ENCODE data around the gene NEDD4L.

NEDD4L gene

DNA sequence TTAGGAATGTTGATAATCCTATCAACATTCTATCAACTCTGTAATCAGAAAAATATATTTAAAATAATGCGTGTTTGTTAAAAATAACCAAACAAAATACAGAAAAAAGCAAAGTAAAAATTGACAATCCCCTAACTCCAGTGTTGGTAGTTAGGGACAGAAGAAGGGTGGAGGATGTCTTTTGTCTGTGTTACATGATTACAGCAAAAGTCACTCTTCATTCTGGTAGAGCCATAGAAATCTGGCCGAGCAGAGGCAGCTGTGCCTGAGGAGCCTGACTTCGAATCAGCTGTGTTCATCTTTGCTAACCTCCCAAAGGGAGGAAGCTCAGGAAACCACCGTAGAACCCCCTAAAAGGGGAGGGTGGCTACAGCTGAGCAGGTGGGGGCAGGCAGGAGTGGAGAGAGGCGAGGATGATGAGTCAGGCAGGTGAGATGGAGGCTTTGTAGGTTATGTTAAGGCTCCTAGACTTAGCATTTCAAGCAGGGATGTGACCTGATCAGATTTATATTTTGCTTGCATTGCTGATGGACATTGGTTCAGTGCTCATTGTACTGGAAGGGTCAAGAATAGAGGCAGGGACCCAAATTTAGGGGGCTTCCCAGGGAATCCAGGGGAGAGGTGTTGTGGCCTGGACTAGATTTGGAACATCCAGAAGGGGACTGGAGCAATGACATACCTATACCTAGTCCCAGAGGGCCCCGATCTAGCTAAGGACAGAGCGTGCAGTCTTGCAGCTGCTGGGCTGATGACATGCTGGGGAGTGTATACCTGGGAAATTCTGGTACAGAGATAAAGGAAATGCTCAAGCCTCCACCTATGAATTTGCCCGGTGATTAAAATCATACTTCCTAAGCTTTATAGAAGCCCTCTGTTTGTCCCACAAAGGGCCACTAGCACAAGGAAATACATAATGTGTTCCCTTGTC is 95.7 kb downstream of the NEDD4L start:
- TF ChIP-seq, protein P1, sequence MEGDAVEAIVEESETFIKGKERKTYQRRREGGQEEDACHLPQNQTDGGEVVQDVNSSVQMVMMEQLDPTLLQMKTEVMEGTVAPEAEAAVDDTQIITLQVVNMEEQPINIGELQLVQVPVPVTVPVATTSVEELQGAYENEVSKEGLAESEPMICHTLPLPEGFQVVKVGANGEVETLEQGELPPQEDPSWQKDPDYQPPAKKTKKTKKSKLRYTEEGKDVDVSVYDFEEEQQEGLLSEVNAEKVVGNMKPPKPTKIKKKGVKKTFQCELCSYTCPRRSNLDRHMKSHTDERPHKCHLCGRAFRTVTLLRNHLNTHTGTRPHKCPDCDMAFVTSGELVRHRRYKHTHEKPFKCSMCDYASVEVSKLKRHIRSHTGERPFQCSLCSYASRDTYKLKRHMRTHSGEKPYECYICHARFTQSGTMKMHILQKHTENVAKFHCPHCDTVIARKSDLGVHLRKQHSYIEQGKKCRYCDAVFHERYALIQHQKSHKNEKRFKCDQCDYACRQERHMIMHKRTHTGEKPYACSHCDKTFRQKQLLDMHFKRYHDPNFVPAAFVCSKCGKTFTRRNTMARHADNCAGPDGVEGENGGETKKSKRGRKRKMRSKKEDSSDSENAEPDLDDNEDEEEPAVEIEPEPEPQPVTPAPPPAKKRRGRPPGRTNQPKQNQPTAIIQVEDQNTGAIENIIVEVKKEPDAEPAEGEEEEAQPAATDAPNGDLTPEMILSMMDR (IDR thresholded peaks at IDR 0.05; ENCODE audit: extremely low read depth, insufficient read depth, missing control alignments): no peak
- in situ Hi-C loops (cut with MboI; ENCODE audit: low pct_unique_long_range_greater_than_20kb, low sequenced_read_pairs, unreplicated experiment): no loop called here
- DNase-seq (ENCODE audit: low spot score): no peak

DNA sequence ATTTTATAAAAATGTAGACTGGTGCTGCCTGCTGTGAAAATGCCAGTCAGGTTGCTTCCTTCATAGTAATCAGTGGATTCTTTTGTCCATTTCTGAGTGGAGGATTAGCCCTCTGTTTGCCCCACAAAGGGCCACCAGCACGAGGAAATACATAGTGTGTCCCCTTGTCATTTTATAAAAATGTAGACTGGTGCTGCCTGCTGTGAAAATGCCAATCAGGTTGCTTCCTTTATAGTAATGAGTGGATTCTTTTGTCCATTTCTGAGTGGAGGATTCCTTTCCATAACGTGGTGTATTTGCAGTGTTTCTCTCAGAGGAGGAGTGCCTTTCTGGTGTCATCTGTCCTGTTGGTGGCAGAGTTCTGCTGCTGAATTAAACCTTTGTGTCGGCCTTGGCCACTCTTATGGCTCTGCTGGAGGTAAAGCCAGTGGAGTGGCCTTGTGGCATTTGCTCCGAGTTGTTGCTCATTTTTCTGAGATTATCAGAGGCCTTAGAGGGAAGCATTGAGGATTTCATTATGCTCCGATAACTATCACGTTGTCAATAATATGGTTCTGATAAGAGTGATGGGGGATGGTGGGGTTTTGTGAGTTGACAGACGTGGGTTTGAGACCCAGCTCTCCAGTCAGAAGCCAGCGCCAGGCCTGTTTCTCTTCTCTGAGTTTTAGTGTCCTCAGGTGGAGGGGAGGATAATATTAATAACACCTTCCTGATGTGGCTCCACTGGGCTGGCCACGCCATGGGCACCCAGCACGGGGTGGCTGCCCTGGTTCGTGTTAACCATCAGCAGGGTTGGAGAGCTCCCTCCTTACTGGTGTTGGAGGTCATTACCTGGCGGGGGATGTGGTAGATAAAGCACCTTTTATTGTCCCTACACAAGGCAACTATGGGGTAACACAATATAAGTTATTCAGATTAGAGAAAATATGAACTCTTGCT is 96.6 kb downstream of the NEDD4L start:
- in situ Hi-C loops (cut with MboI; ENCODE audit: low pct_unique_long_range_greater_than_20kb, low sequenced_read_pairs, unreplicated experiment): no loop called here
- DNase-seq (ENCODE audit: low spot score): no peak
- TF ChIP-seq, protein P1 (IDR thresholded peaks at IDR 0.05; ENCODE audit: extremely low read depth, insufficient read depth, missing control alignments): no peak

DNA sequence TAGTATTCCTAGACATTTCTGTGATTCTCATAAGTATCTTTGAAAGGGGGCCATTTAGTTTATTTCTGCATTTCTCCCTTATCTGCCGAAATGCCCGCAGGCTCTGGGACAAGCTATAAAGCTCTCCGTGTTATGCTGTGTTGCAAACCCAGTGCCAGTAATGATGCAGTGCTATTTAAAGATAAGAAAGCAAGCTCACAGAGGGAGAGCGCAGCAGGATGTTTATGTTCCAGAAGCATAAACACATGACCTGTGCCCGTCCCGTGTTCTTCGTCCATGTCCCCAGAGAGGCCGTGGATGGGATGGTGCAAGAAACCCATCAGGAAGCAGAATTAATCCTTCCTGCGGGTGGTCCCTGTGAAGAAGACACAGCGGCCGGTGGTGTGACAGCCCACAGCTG is 99.4 kb downstream of the NEDD4L start:
- no peak for DNase-seq (ENCODE audit: low spot score)
- in situ Hi-C loops (cut with MboI; ENCODE audit: low pct_unique_long_range_greater_than_20kb, low sequenced_read_pairs, unreplicated experiment): no loop called here
- TF ChIP-seq, protein P1 (IDR thresholded peaks at IDR 0.05; ENCODE audit: extremely low read depth, insufficient read depth, missing control alignments): no peak

DNA sequence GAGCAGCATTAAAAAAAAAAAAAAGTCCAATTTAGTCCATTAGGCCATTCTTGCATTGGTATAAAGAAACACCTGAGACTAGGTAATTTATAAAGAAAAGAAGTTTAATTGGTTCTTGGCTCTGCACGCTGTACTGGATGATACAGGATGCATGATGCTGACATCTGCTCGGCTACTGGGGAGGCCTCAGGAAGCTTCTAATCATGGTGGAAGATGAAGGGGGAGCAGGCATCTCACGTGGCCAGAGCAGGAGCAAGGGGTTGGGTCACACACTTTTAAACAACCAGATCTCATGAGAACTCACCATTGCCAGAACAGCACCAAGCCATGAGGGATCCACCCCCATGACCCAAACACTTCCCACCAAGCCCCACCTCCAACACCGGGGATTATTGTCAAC is 100.1 kb downstream of the NEDD4L start:
- in situ Hi-C loops (cut with MboI; ENCODE audit: low pct_unique_long_range_greater_than_20kb, low sequenced_read_pairs, unreplicated experiment): no loop called here
- TF ChIP-seq, protein P1 (IDR thresholded peaks at IDR 0.05; ENCODE audit: extremely low read depth, insufficient read depth, missing control alignments): no peak

DNA sequence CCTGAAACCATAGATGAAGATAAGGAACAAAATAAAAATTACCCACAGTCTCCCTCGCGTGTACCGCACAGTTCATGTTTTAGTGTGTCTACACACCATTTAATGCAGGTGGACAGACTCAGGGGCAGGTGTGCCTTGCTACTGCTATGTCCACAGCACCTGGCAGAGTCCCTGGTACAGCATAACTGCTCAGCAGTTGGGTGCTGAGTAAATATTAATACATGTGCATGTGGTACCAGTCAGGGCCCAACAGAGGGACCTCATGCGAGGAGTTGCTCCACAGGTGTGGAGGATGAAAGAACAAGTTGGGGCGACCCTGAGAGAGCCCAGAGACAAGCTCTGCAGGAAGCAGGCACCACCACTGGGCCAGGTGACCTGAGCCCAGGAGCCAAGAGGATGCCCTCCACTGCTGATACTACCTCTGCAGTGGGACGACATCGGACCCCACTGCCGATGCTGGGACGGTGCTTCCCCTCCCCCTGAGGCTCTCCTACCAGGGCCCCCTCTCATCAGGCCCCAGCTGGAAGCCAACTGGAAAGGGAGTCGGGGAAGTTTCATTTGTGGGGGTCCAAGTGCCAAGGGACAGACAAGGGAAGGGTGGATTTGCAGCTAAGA is 100.8 kb downstream of the NEDD4L start:
- in situ Hi-C loops (cut with MboI; ENCODE audit: low pct_unique_long_range_greater_than_20kb, low sequenced_read_pairs, unreplicated experiment): no loop called here
- TF ChIP-seq, protein P1 (IDR thresholded peaks at IDR 0.05; ENCODE audit: extremely low read depth, insufficient read depth, missing control alignments): no peak
- no peak for DNase-seq (ENCODE audit: low spot score)

More for the DNA sequence above, 100.1 kb downstream of the NEDD4L start:
- DNase-seq (ENCODE audit: low spot score): no peak

DNA sequence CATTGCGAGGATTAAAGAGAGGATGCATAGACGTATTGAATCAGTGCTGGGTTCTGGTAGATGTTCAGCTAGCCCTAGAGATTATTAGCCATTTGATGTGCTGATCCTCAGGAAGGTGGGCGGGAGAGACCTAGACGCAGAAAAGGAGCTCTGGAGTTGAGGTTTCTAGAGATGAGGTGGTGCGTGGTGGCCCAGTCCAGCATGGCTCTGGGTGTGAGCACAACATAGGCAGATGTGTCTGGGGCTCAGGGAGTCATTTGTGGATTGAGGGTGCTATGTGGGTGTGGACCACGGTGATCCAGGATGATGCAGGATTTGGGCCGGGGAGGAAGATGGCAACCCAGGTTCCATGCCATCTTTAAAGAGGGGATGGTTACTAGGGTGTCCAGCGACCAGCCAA is 102.1 kb downstream of the NEDD4L start:
- no peak for DNase-seq (ENCODE audit: low spot score)
- TF ChIP-seq, protein P1 (IDR thresholded peaks at IDR 0.05; ENCODE audit: extremely low read depth, insufficient read depth, missing control alignments): no peak
- in situ Hi-C loops (cut with MboI; ENCODE audit: low pct_unique_long_range_greater_than_20kb, low sequenced_read_pairs, unreplicated experiment): no loop called here

Measured in GM13977 (cell line).